Endothelial cell (in vitro differentiated cells): ENCODE data around the gene HDAC11. TPM values are rescaled to one million over a fixed set of nuclear protein-coding genes. Genes with fewer than 3 reads are reported as not detected.
"Not testable (repeated sequence)": the region's sequence is repeated elsewhere in the genome, so short reads cannot be mapped to it uniquely, and the experiment has no call there.

Source experiments
- DNase-seq: peaks from one replicate; pipeline ENCODE4 v3.0.0; 2021; ENCODE audit warnings: low spot score
- H3K27ac Mint-ChIP-seq: one replicate; pipeline ENCODE4 v1.8.0; 2021; ENCODE audit warnings: mixed read lengths, inconsistent platforms; ENCODE audit not compliant: unreplicated experiment
- H3K27me3 Mint-ChIP-seq: one replicate; pipeline ENCODE4 v1.8.0; 2021; ENCODE audit warnings: mild to moderate bottlenecking, moderate library complexity, mixed read lengths, inconsistent platforms; ENCODE audit not compliant: unreplicated experiment
- H3K36me3 Mint-ChIP-seq: one replicate; pipeline ENCODE4 v1.8.0; 2021; ENCODE audit warnings: mild to moderate bottlenecking, low read depth, mixed read lengths, inconsistent platforms; ENCODE audit not compliant: unreplicated experiment
- H3K4me1 Mint-ChIP-seq: one replicate; pipeline ENCODE4 v1.8.0; 2021; ENCODE audit warnings: mild to moderate bottlenecking, mixed read lengths, inconsistent platforms; ENCODE audit not compliant: unreplicated experiment
- H3K4me3 Mint-ChIP-seq: one replicate; pipeline ENCODE4 v1.8.0; 2021; ENCODE audit warnings: mild to moderate bottlenecking, mixed read lengths, inconsistent platforms; ENCODE audit not compliant: unreplicated experiment
- H3K9me3 Mint-ChIP-seq: one replicate; pipeline ENCODE4 v1.8.0; 2021; ENCODE audit warnings: mixed read lengths, inconsistent platforms; ENCODE audit not compliant: unreplicated experiment
- CTCF ChIP-seq: fragments of 200-600 bp; sonication (generic); IDR thresholded peaks from one replicate; pipeline ENCODE4 v1.5.0; 2021; ENCODE audit warnings: antibody characterized with exemption; ENCODE audit not compliant: unreplicated experiment
- total RNA-seq: library from RNA; stranded (reverse); fragmentation: NEBNext Ultra II Directional; extraction: Animal tissue kit (Norgen Biotek cat#: 25700); gene quantifications from one replicate; pipeline ENCODE4 v1.2.1, GENCODE V29; 2021; ENCODE audit not compliant: unreplicated experiment

Gene HDAC11
- total RNA-seq, 1 donor from 2014 or later, result 14.8 TPM

GRCh38 chr3:13520326-13520880, 40.3 kb downstream of the HDAC11 start:
- no peak overlapping the region for H3K4me3 Mint-ChIP-seq
- no peak for DNase-seq
- H3K27me3 Mint-ChIP-seq, result peaks cover 10% of the 10 kb centered on the region
- no peak overlapping the region for H3K27ac Mint-ChIP-seq
- TF ChIP-seq CTCF, result no peak
- H3K9me3 Mint-ChIP-seq, result peaks cover 7% of the 10 kb centered on the region
- H3K4me1 Mint-ChIP-seq, result peaks cover 2% of the 10 kb centered on the region
- peaks cover 15% of the 10 kb centered on the region for H3K36me3 Mint-ChIP-seq

GRCh38 chr3:13521309-13521708, 41.2 kb downstream of the HDAC11 start:
- Mint-ChIP-seq H3K36me3 (peaks cover 15% of the 10 kb centered on the region), H3K4me3 (no peak overlapping the region), H3K27me3 (peaks cover 13% of the 10 kb centered on the region), H3K27ac (no peak overlapping the region), H3K4me1 (peaks cover 10% of the 10 kb centered on the region), H3K9me3 (peaks cover 7% of the 10 kb centered on the region)
- no peak for TF ChIP-seq CTCF
- no peak for DNase-seq

GRCh38 chr3:13521749-13522148, 41.6 kb downstream of the HDAC11 start:
- peaks cover 14% of the 10 kb centered on the region for H3K4me1 Mint-ChIP-seq
- H3K36me3 Mint-ChIP-seq, result peaks cover 15% of the 10 kb centered on the region
- H3K9me3 Mint-ChIP-seq, H3K4me3 Mint-ChIP-seq, DNase-seq, H3K27ac Mint-ChIP-seq: not testable (repeated sequence)
- peaks cover 13% of the 10 kb centered on the region for H3K27me3 Mint-ChIP-seq

- TF ChIP-seq CTCF, result no peak
- Mint-ChIP-seq H3K27ac (no peak overlapping the region), H3K4me1 (peaks cover 15% of the 10 kb centered on the region), H3K36me3 (peaks cover 15% of the 10 kb centered on the region), H3K4me3 (no peak overlapping the region), H3K27me3 (peaks cover 13% of the 10 kb centered on the region), H3K9me3 (peaks cover 7% of the 10 kb centered on the region)
- DNase-seq, result no peak
Measured at GRCh38 chr3:13522236-13522635, 42.1 kb downstream of the HDAC11 start.

- H3K27ac Mint-ChIP-seq, result no peak overlapping the region
- TF ChIP-seq CTCF, result no peak
- H3K4me3 Mint-ChIP-seq, result no peak overlapping the region
- peaks cover 7% of the 10 kb centered on the region for H3K9me3 Mint-ChIP-seq
- peaks cover 15% of the 10 kb centered on the region for H3K36me3 Mint-ChIP-seq
- no peak for DNase-seq
- H3K4me1 Mint-ChIP-seq, result peaks cover 27% of the 10 kb centered on the region
- peaks cover 15% of the 10 kb centered on the region for H3K27me3 Mint-ChIP-seq
Measured at GRCh38 chr3:13524979-13525669, 45.0 kb downstream of the HDAC11 start.
